GM21737 (cell line): Measurements from ENCODE around the gene CTNNBIP1.

Experiments
- ATAC-seq: cut with Tn5 transposase; IDR thresholded peaks from one replicate; pipeline ENCODE4 v1.9.1; 2021; ENCODE audit warnings: mild to moderate bottlenecking, moderate library complexity; ENCODE audit not compliant: unreplicated experiment

CTNNBIP1 gene

DNA sequence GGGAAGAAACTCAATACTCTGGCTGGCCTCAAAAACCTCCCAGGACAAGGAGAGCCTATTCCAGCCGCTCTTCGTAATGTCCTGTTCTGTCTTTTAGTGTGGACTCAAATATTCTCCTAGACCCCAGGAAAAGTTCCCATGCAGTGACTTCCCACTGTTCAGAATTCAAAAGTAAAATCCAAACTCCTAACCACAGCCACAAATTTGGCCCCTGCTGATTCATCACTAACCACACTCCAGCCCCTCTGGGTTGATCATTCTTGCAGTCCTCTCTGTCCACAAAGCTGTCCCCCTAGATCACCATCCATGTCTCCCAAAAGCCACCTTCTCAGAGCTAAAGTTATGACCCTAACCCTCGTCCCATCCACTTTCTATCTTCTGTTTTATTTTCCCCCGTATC is 5.1 kb downstream of the CTNNBIP1 start:
- ATAC-seq = no peak

DNA sequence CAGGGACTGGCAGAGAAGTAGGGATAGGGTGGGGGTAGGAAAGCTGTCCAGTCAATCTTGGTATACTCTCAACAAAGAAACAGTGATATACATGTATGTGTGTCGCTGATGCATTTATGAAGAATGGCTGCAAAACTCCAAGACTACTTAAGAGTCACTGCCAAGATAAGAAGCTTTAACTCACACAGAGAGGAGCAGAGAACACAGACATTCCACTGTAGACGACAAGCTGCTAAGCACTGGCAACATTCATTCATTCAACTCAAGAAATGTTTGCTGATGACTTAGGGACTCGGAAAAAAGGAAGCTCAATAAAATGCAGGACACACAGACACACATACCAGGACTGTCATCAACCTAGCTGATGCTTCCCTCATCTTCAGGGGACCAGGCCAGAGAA is 5.5 kb downstream of the CTNNBIP1 start:
- ATAC-seq = no peak

DNA sequence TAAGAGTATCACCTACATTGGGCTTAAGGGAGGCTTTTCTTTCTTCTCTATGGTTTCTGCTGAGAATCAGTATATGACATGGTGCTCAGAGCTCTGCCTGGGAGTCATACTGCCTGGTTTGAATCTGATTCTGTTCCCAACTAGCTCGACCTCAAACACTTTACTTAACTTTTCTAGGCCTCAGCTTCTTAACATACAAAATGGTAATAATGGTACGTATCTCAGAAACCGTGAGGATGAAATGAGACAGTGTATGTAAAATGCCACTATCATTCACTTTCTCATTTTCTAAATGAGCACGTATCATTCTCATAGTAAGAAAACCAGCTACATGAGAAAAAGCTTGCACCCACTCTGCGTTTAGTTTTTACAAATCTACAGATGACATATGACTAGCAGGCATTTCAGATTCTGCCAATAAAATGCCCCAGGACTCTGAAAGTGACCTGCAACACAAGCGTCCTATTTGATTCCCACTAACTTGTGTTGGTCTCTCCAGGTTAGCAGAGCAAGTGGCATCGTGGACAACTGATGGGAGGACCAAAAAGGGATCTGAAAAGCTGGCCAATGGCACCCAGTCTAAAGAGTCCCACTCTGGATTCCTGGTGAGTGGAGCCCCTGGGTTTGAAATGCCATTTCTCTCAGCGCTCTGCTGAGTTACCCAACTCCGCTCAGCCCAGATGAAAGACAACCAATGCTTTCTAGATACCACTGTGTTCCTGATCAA is 6.1 kb downstream of the CTNNBIP1 start:
- no peak for ATAC-seq

DNA sequence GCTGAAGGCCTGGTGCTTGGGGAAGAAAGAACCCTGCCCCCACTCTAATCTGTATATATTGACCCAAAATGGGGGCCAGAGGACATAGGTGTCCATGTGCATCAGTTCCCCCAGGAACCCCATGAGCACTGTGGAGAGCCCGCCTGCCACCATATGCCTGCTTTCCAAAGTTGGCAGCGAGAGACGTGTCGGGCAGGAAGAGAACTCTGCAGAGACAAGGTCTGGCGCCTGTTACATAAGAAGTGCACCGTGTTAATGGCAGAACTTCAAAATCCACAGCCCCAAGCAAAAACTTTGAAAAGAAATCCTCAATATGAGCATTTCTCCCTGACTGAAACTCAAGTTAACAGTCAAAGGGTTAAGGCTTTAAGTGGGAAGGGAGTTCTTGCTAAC is 8.0 kb downstream of the CTNNBIP1 start:
- no peak for ATAC-seq

DNA sequence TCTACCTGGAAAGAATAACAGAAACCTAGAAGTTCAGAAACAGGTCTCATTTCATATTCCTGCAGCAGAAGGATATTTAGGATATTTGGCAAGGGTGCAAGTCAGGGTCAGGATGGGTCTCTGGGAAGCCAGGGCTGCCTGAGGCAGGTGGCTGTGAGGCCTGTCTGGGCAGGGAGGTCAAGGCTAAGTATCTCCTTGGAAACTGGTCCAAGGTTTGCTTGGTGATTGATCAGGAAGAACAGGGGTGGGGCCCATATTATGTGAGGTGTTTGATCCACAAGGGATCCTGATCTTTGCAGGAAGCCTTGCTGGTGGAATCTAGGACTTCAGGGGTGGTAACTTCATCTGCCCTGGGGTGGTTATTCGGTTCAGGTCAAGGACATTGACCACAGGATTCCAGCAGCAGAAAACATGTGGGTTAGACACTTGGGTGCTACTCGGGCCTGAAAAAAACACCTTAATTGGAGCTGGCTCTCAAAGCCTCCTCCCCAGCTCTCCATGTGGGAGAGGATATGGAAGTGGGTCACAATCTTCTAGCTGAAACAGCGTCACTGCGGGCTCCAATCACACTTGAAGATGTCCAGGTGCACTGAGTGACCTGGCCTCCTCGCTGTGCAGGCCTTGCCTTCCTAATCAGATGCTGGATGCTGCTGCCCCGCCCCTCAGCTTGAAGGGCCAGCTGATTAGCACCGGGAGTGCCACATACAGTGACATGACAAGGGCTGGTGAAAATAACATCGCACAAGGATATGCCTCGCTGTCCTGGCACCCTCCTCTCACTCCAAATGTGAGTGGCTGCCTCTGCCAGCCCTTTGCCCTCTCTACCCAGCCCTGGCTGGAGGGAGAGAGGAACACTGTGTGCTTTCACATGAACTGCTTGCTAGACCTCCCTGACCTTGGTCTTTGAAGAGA is 8.7 kb downstream of the CTNNBIP1 start:
- ATAC-seq = no peak

DNA sequence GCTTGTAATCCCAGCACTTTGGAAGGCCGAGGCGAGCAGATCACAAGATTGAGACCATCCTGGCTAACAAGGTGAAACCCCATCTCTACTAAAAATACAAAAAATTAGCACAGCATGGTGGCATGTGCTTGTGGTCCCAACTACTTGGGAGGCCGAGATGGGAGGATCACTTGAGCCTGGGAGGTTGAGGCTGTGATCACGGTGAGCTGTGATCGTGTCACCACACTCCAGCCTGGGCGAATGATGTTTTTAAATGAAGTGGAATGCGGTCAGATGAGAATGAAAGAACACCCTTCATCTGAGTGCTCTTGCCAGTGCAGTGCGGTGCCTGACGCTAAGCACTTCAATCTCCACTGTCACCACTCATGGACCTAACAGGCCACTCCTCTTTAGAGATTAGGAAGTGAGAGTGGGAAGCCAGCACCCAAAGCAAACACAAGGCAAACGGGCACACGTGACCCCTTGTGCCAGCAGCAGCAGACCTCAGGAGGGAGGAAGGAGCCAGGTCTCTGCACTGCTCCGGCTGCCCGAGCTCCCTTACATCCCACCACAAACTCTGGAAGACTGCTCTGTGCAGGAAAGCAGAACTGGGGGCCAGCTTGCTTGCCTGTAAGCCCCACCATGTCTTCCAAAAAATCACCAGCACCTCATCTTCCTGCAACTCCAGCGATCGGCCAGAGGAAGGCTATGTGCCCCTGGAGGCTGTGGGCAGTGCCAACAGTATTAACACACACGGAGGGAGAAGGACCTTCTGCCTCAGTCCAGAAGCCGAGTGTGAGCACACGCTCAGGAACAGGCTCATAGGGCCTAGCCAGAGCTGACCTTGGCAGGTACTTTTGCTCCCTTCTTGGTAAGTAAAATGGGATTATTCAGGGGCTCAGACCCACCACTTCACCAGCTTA is 9.7 kb downstream of the CTNNBIP1 start:
- no peak for ATAC-seq

DNA sequence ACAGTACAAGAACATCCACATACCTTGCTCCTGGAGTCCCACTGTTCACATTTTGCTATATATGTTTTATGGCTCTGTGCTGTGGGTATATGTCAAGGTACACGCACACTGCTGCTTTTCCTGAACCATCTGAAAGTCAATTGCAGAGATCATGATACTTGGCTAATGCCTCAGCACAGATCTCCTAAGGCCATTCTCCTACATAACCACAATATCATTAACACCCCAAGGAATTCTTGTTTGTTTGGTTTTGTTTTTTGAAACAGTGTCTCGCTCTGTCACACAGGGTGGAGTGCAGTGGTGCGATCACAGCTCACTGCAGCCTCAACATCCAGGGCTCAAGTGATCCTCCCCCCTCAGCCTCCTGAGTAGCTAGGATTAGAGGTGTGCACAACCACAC is 16.0 kb downstream of the CTNNBIP1 start:
- no peak for ATAC-seq

DNA sequence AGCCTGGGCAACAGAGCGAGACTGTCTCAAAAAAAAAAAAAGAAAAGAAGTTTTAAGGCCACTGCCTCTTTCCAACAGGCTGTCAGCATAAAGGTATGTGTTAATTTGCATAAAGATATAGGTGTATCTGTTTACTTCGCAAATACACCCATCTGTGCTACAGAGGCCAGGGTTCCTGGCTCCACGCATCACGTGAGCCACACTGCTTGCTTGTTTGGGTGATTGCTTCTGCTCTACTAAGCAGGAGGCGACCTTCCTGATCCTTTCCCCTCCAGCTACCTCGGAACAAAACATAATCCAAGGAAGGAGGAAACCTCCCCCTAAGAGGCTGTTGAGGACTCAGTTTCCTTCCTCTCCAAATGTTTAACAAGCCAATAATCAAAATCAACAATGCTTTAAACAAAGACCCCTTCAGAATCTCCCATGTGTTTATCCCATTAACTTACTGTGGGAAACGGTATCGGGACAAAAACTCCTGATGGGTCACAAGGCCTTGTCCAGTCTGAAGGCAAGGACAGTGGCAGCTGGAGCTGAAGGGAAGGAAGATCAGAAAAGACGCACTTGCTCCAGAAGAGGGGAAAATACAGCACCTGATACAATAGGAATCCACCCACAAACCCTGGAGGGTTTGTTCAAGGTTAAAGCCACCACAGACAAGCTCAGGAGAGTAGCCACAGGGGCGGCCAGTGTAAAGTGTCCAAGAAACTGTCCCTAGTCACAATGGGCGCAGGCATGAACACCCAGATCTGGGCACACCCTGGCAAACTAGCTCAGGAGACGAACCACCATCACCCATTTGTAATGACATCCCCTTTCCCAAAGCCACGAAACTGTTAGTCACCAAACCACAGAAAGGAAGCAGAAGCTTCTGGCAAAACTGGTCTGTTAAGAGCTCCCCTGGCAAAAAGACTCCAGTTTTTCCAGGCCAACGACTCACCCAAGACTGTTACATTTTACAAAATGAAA is 17.2 kb downstream of the CTNNBIP1 start:
- no peak for ATAC-seq

DNA sequence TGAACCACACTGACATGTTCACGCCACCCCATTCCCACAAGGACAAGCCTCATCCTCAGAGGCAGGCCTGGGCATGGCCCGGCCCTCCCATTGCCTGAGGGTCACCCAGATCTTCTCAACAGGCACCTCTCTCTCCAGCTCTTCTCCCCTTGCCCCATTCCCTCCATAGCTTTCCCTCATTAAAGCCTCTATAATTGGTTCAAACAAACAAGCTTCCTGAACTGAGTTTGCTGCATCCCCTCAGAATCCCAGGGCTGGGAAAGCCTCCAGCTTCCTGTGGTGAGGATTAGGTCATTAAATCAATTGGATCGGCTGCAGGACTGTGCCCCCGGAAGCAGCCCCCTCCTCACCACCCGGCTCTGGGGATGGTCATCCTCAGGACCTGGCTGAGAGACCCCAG is 18.9 kb downstream of the CTNNBIP1 start:
- ATAC-seq = no peak

DNA sequence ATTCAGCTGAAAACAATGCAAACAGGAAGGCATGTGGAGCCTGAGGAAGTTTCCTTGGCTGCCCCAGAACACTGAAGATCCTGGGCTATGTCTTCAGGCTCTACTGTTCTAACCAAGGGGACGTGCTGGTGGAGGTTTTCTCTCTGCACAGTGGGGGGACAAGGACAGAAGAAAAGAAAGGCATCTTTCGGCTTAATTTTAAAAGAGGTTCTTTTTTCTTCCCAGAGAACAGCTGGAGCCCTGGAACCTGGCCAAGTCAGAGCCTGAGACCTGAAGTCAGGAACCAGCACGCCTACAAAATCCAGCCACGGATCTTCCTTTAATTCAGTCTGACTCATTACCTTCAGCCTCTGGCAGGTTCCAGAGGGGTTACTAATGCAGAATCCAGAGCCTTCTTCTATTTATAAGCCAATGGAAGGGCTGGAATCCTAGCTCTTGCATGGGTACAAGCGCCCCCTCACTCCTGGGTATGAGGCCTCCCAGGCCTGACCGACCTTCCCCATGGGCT is 19.8 kb downstream of the CTNNBIP1 start:
- ATAC-seq = no peak

DNA sequence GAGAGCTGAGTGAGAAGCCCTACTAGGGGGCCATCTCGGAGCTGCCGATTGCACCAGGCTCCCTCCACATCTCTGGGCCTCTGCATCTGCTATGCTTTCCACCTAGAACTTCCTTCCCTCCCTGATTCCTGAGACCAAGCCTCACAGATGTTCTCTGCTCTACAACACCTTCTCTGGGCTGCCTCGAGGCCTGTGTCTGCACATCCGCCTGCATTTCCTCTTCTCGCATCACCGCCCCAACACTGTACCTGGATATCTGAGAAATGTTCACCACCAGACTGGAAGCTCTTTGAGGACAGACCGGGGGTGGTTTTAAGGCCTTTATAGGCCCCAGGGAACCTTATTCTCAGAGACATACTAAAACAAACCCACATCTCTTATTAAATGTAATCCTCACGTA is 20.7 kb downstream of the CTNNBIP1 start:
- ATAC-seq = no peak

DNA sequence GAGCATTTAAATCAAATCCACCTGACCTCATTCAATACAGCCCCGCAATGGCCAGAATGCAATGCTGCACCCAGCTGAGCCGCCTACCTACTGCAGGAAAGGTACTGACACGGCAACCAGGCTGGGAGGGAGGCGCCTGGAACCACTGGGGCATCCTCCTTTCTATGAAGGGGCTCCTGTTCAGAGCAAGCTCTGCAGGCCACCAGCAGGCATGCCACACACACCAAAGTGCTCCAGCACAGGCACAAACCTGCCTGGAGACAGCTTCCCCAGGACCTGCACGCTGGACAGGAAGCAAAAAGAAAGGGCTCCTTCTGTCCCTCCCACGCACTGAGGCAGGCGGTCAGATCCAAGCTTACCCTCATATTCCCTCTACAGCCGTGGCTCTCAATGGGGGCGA is 21.2 kb downstream of the CTNNBIP1 start:
- ATAC-seq = no peak

DNA sequence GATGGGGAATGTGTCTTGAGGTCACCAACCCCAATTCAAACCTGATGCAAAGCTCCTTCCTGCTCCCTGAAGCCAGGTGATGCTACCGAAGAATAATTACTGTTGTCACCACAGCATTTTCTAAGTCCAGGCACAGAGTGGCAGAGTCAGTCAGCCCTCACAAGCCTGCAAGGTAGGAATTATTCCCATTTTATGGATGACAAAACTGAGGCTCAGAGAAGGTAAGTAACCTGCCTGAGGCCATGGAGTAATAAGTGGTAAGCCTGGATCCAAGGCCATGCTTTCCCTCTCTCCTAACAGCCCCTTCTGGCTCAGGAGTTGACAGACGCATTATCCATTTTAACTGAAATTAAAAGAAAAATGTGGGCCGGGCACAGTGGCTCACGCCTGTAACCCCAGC is 23.0 kb downstream of the CTNNBIP1 start:
- ATAC-seq = no peak

DNA sequence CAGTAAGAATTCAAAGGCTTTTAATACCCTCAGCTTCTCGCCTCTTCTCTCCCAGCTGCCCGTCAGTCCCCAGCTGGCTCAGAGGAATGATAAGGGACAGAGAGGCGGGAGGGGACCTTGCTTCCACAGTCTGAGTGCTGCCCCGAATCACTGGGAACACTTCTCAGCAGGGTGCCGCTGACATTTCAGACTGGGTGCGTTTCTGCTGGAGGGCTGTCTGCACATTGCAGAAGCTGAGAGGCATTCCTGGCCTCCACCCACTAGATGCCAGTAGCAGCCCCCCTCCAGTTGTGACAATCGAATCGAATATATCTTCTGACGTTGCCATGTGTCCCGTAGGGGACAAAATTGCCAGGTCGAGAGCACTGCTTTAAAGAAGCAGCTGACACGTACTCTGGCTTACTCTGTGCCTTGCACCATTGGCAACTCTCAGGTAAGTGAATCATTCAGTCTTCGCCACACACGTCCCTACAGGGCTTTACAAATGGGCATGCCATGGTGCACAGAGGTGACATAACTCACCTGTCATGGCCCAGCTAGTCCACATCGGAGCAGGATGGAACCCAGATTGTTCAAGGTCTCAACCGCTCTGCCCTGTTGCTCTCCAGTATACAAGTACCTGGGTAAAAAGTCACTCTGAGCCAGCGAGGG is 23.9 kb downstream of the CTNNBIP1 start:
- no peak for ATAC-seq

DNA sequence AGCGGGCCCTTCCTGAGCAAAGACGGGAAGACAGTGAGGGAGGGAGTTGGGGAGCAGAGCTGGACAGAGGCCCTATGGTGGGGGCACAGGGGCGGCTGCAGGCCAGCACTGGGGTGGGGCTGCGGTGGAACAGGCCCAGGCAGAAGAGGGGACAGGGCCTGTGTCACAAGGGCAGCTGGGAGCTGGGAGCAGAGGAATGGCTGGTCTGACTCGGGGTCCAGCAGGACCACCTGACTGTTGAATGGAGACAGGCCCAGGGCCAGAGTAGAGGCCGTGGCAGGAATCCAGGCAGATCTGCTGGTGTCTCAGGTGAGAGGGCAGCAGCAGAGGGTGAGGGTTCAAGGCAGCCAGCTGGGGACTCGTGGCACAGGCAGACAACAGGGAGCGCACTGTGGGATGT is 25.3 kb downstream of the CTNNBIP1 start:
- ATAC-seq = no peak

DNA sequence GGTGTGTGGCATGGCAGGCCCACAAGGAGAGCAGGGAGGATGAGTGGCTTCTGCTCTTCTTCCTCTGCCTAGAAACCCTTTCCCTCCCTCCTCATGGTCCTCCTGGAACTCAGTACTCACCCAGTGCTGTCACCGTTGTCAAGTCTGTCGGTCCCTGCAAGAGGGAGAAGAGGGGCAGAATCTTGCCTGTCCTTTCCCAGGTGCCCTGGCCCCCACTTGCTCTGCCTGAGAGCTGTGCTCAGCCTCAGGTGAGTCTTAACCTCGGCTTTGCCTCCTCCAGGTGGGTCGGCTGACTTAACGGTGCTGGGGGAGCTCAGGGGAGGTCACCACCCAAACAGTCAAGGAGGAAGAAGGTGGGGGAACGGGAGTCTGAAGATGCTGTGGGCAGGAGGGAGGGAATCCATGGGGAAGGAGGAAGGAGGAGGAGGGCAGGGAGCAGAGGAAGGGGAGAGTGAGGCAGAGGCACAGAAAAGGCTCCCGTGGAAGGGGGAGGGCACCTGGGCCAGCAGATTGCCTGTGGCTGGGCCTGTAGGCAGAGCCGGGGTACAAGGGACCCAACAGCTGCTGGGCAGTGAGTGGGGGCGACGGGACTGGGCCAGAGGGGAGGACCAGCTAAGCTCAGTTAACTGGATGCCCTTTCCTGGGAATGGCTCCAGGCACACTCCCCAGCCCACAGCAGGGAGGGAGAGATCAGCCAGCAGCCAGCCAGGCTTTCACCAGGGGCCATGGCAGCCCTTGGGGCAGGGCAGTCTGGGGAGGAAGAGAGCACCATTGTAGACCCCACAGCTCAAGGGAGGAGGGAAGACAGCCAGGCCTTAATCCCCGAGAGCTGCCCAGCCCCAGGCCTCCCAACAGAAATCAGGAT is 26.3 kb downstream of the CTNNBIP1 start:
- ATAC-seq = no peak

DNA sequence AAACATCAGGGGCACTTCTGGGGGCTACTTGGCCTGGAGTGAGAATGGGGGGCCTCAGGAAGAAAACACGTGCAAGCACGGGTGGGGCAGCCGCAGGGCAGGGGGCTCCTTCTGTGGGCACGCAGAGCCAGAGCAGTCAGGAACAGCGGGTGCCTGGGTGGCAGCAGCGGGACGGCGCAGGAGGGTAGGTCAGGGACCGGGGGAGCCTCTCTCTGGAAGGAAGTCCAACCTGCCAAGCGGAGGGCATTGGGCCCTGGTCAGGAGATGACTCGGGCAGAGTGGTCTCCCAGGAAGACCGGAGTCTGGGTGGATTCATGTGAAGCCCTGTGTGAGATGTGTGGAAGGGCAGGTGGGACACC is 27.1 kb downstream of the CTNNBIP1 start:
- no peak for ATAC-seq

DNA sequence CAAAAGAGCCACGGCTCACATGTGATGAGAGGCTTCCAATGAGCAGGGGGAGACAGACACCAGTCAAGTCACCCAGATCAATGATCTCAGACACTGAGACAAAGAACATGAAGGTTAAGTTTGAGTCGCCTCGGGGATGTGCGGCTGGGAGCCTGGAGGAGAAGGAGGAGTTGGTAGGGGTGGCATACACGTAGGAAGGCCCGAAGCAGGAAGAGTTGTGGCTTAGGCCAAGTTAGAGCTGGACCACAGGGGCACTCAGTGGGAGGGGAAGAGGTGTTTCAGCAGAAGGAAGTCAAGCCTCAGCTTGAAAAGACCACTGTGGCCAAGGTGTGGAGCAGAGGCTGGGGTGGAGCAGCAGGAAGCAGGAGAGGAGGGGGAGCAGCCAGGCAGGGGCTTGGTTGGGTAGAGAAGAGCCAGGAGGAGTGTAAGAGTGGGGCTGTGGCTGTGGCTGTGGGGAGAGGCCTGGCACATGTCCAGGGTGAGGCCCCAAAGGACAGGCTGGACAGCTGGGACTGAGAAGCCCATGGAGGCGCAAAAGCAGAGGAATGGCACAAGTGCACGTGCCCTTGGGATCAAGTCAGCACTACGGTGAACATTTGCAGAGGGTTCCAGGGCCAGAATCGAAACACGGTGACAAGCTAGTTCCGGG is 27.6 kb downstream of the CTNNBIP1 start:
- ATAC-seq = no peak
